ENCODE results near the gene SCG5.

DNA sequence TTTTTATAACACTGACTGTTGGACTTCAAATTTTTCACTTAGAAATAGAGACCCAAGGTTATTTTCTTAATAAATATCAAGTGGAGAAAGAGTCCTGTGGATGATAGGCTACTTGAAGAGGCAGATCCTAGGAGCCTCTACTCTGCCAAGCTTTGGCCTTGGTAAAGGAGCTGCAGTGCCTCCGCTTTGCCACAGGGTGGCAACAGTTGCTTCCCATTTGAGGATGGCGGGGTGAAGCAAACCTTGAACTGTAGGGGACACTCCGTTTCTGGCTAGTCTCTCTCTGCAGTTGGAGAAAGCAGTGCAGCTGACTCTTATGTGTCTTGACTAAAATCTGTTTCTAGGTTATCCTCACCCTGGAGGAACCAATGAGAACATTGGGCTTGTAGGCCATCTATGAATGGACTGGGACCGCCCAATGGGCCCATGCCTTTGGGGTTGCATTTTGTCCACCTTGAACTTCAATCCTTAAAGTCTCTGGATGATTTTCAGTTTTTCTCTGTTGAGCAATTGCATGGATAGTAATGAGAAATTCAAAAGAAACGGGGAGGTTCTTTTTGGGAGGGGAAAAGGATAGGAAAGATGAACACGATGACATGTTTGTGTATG, 9.8 kb downstream of the SCG5 start:
- TF ChIP-seq, protein P1, sequence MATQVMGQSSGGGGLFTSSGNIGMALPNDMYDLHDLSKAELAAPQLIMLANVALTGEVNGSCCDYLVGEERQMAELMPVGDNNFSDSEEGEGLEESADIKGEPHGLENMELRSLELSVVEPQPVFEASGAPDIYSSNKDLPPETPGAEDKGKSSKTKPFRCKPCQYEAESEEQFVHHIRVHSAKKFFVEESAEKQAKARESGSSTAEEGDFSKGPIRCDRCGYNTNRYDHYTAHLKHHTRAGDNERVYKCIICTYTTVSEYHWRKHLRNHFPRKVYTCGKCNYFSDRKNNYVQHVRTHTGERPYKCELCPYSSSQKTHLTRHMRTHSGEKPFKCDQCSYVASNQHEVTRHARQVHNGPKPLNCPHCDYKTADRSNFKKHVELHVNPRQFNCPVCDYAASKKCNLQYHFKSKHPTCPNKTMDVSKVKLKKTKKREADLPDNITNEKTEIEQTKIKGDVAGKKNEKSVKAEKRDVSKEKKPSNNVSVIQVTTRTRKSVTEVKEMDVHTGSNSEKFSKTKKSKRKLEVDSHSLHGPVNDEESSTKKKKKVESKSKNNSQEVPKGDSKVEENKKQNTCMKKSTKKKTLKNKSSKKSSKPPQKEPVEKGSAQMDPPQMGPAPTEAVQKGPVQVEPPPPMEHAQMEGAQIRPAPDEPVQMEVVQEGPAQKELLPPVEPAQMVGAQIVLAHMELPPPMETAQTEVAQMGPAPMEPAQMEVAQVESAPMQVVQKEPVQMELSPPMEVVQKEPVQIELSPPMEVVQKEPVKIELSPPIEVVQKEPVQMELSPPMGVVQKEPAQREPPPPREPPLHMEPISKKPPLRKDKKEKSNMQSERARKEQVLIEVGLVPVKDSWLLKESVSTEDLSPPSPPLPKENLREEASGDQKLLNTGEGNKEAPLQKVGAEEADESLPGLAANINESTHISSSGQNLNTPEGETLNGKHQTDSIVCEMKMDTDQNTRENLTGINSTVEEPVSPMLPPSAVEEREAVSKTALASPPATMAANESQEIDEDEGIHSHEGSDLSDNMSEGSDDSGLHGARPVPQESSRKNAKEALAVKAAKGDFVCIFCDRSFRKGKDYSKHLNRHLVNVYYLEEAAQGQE (IDR thresholded peaks at IDR 0.05; ENCODE audit: insufficient read depth in 1 of 2, low read depth in 2 of 2, low read length in 2 of 2): no peak
- TF ChIP-seq POLR2AphosphoS5 (IDR thresholded peaks at IDR 0.05; ENCODE audit: low read depth, low read length) (no peak), TAF1 (IDR thresholded peaks at IDR 0.05; ENCODE audit: borderline replicate concordance, insufficient read depth, low read length) (no peak), SIN3A (IDR thresholded peaks at IDR 0.05; ENCODE audit: borderline replicate concordance, insufficient read depth, low read length) (no peak), FOXP2 (optimal IDR thresholded peaks at IDR 0.05; ENCODE audit: borderline replicate concordance, extremely low read depth, extremely low read length, insufficient read depth) (no peak)
